Measurements from ENCODE around the gene GLB1L2.

GRCh38 chr11:134404575-134405341, 73.0 kb downstream of the GLB1L2 start:
- TF ChIP-seq, protein P1, sequence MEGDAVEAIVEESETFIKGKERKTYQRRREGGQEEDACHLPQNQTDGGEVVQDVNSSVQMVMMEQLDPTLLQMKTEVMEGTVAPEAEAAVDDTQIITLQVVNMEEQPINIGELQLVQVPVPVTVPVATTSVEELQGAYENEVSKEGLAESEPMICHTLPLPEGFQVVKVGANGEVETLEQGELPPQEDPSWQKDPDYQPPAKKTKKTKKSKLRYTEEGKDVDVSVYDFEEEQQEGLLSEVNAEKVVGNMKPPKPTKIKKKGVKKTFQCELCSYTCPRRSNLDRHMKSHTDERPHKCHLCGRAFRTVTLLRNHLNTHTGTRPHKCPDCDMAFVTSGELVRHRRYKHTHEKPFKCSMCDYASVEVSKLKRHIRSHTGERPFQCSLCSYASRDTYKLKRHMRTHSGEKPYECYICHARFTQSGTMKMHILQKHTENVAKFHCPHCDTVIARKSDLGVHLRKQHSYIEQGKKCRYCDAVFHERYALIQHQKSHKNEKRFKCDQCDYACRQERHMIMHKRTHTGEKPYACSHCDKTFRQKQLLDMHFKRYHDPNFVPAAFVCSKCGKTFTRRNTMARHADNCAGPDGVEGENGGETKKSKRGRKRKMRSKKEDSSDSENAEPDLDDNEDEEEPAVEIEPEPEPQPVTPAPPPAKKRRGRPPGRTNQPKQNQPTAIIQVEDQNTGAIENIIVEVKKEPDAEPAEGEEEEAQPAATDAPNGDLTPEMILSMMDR (IDR thresholded peaks at IDR 0.05; ENCODE audit: insufficient read depth, low read length, poor library complexity, severe bottlenecking): no peak
- no peak for TF ChIP-seq EZH2phosphoT487 (conservative IDR thresholded peaks at IDR 0.05; ENCODE audit: low read length)
